AG04450 (cell line): ENCODE data around the gene TIMELESS. TPM values are rescaled to one million over a fixed set of nuclear protein-coding genes. Genes with fewer than 3 reads are reported as not detected.

Experiments used
- CTCF ChIA-PET: fragments of 300-600, 350-600 bp; formaldehyde crosslinking; extraction: SDS; loops from one replicate; lab custom pipeline; 2022; ENCODE audit warnings: antibody characterized with exemption, inconsistent platforms; lab: Charles Lee
- POLR2A ChIA-PET: fragments of 350-600 bp; formaldehyde crosslinking; extraction: SDS; loops from one replicate; lab custom pipeline; 2021; ENCODE audit warnings: antibody characterized with exemption, inconsistent platforms; lab: Yijun Ruan, JAX
- DNase-seq: peaks from one replicate; pipeline ENCODE4 v3.0.0-alpha.2; 2011; ENCODE audit warnings: low read depth, low spot score
- H3K27ac ChIP-seq: one replicate; pipeline ENCODE4 v1.5.1; 2012; ENCODE audit warnings: low read depth, low read length, control low read depth
- H3K27me3 ChIP-seq: one replicate; pipeline ENCODE4 v1.6.0; 2012; ENCODE audit warnings: low read length; ENCODE audit not compliant: control insufficient read depth, insufficient read depth
- H3K4me3 ChIP-seq: 2 replicates; pipeline ENCODE4 v1.5.1; 2011; ENCODE audit warnings: mild to moderate bottlenecking, low read depth, low read length, control low read depth
- H3K9me3 ChIP-seq: 2 replicates; pipeline ENCODE4 v1.5.1; 2012; ENCODE audit warnings: low read length; ENCODE audit not compliant: control insufficient read depth, insufficient read depth
- CTCF ChIP-seq: IDR thresholded peaks from 2 replicates; pipeline ENCODE4 v1.5.1; 2011; ENCODE audit warnings: low read depth, low read length, control low read depth, inconsistent platforms
- polyA plus RNA-seq: library from polyadenylated mRNA; depleted of rRNA; stranded (reverse); fragments of >200 nt; gene quantifications from 2 replicates; pipeline ENCODE4 v1.2.3, GENCODE V29; 2011

Gene TIMELESS
- polyA plus RNA-seq, 1 experiment, result 2.0 TPM

GRCh38 chr12:56461235-56462159 is 12.3 kb upstream of the TIMELESS start:
- Histone ChIP-seq H3K27ac (no peak overlapping the region), H3K4me3 (no peak overlapping the region), H3K9me3 (no peaks in the 10 kb centered on the region), H3K27me3 (no peaks in the 10 kb centered on the region)
- CTCF ChIA-PET, result interaction anchor here (0.6 to 1.3 kb wide), 7 partner anchors 24 to 272 kb away, joined by 3 to 4 read pairs (median 3); partner anchors contain the start of genes CNPY2, SMARCC2 and STAT2
- POLR2A ChIA-PET, result interaction anchor here (0.6 kb wide), 1 partner anchor 266 kb away, joined by 3 read pairs; no protein-coding TSS in a partner anchor
- DNase-seq, result no peak
- TF ChIP-seq CTCF, result no peak

- POLR2A ChIA-PET, result interaction anchor here (0.6 kb wide), 1 partner anchor 237 kb away, joined by 3 read pairs; no protein-coding TSS in a partner anchor
- Histone ChIP-seq H3K9me3 (no peaks in the 10 kb centered on the region), H3K27ac (no peak overlapping the region), H3K27me3 (peaks cover 20% of the 10 kb centered on the region), H3K4me3 (no peak overlapping the region)
- no peak for DNase-seq
- CTCF ChIA-PET, result interaction anchor here (0.6 kb wide), 1 partner anchor 285 kb away, joined by 6 read pairs; no protein-coding TSS in a partner anchor
- no peak for TF ChIP-seq CTCF
These were observed 8.6 kb upstream of the TIMELESS start for GRCh38 chr12:56457817-56458216.

- ChIA-PET CTCF (interaction anchor here (3.6 kb wide), 1 partner anchor 10 kb away, joined by 14 read pairs; no protein-coding TSS in a partner anchor), POLR2A (no interaction called here)
- Histone ChIP-seq H3K27me3 (peaks cover 20% of the 10 kb centered on the region), H3K9me3 (no peaks in the 10 kb centered on the region), H3K27ac (no peak within 1 kb of the TSS), H3K4me3 (no peak within 1 kb of the TSS)
- DNase-seq, result no peak
- no peak for TF ChIP-seq CTCF
These were observed 5.3 kb upstream of the TIMELESS start, which contains the start of gene MIP for GRCh38 chr12:56454557-56454956. TSS of gene MIP (minus strand) at chr12:56454657. CDS start at chr12:56454613, 44 bp downstream.

- no peak for TF ChIP-seq CTCF
- Histone ChIP-seq H3K4me3 (no peak overlapping the region), H3K27ac (no peak overlapping the region), H3K9me3 (no peaks in the 10 kb centered on the region), H3K27me3 (peaks cover 20% of the 10 kb centered on the region)
- ChIA-PET CTCF (interaction anchor here (0.6 to 3.4 kb wide), 4 partner anchors 13 to 185 kb away, joined by 3 to 24 read pairs (median 4); no protein-coding TSS in a partner anchor), POLR2A (no interaction called here)
- DNase-seq, result no peak
These were observed 1.9 kb upstream of the TIMELESS start for GRCh38 chr12:56451147-56451546.
